Gastrocnemius medialis (tissue), 4 donors: ENCODE data around the gene TMUB2. TPM values are rescaled to one million over a fixed set of nuclear protein-coding genes. Genes with fewer than 3 reads are reported as not detected.
"Not testable (repeated sequence)": the region's sequence is repeated elsewhere in the genome, so short reads cannot be mapped to it uniquely, and the experiment has no call there.

ENCODE experiments used
- ATAC-seq, 2 donors: fragments of 150-250 bp; one replicate each; pipeline ENCODE4 v1.9.1; 2016
- DNase-seq, 2 donors: peaks; one replicate each; pipeline ENCODE4 v3.0.0-alpha.2; 2019
- H3K27ac ChIP-seq, 4 donors: fragments of 200-600 bp; sonication (generic); 1 replicate in 1 of 4; 2 replicates in 3 of 4; pipeline ENCODE4 v1.5.1; 2016 to 2018; ENCODE audit warnings: mild to moderate bottlenecking in 2 of 4, moderate library complexity in 1 of 4
- H3K27me3 ChIP-seq, 3 donors: fragments of 200-600 bp; sonication (generic) in 2 of 3; 1 replicate in 1 of 3; 2 replicates in 2 of 3; pipeline versions ENCODE4 v1.5.1 to v1.6.0; 2016 to 2019; ENCODE audit warnings: mild to moderate bottlenecking in 1 of 3, moderate library complexity in 1 of 3
- H3K36me3 ChIP-seq, 2 donors: fragments of 200-600 bp; sonication (generic) in 1 of 2; one replicate each; pipeline ENCODE4 v1.5.1; 2017 to 2018
- H3K4me1 ChIP-seq, 2 donors: fragments of 200-600 bp; sonication (generic) in 1 of 2; one replicate each; pipeline ENCODE4 v1.5.1; 2016 to 2017; ENCODE audit warnings: mild to moderate bottlenecking in 2 of 2
- H3K4me3 ChIP-seq, 4 donors: fragments of 200-600 bp; sonication (generic) in 3 of 4; 1 replicate in 1 of 4; 2 replicates in 3 of 4; pipeline ENCODE4 v1.5.1; 2016 to 2019; ENCODE audit warnings: mild to moderate bottlenecking in 2 of 4
- H3K9me3 ChIP-seq, 3 donors: fragments of 200-600 bp; sonication (generic) in 2 of 3; 1 replicate in 1 of 3; 2 replicates in 2 of 3; pipeline ENCODE4 v1.5.1; 2016 to 2019
- POLR2A ChIP-seq, 2 donors: fragments of 450-650 bp; IDR thresholded peaks; one replicate each; pipeline ENCODE4 v1.6.1; 2017; ENCODE audit warnings: antibody characterized with exemption in 2 of 2, mild to moderate bottlenecking in 2 of 2, moderate library complexity in 2 of 2
- in situ Hi-C, 4 donors: fragments of 200-750 bp; cut with MboI; loops; one replicate each; pipeline versions ENCODE4 v1.15.0 to v1.8.0; 2017; ENCODE audit warnings: low sequenced_read_pairs in 4 of 4
- intact Hi-C: fragments of 100-400 bp; cut with DNase I; formaldehyde crosslinking; loops from one replicate; pipeline ENCODE4 v1.15.1; 2023; ENCODE audit warnings: low total_unique reads
- total RNA-seq, 4 donors: library from RNA; depleted of rRNA; stranded (reverse); fragments of >200 nt; gene quantifications; one replicate each; pipeline versions ENCODE4 v1.1.0 to v1.2.3, GENCODE V29; 2016
- TF ChIP-seq, protein P1 (sequence below), 5 experiments: fragments of 450-650 bp in 3 of 5; fragments of 200-600 bp in 2 of 5; sonication (generic) in 2 of 5; IDR thresholded peaks in 4 of 5; conservative IDR thresholded peaks in 1 of 5; 1 replicate in 4 of 5; 2 replicates in 1 of 5; pipeline ENCODE4 v1.5.1; 2016 to 2019; ENCODE audit warnings: antibody characterized with exemption in 5 of 5, mild to moderate bottlenecking in 3 of 5, moderate library complexity in 3 of 5

TMUB2 gene
- 10 to 100 TPM; 25.6 to 34.7 (median 27.4) TPM for total RNA-seq

DNA sequence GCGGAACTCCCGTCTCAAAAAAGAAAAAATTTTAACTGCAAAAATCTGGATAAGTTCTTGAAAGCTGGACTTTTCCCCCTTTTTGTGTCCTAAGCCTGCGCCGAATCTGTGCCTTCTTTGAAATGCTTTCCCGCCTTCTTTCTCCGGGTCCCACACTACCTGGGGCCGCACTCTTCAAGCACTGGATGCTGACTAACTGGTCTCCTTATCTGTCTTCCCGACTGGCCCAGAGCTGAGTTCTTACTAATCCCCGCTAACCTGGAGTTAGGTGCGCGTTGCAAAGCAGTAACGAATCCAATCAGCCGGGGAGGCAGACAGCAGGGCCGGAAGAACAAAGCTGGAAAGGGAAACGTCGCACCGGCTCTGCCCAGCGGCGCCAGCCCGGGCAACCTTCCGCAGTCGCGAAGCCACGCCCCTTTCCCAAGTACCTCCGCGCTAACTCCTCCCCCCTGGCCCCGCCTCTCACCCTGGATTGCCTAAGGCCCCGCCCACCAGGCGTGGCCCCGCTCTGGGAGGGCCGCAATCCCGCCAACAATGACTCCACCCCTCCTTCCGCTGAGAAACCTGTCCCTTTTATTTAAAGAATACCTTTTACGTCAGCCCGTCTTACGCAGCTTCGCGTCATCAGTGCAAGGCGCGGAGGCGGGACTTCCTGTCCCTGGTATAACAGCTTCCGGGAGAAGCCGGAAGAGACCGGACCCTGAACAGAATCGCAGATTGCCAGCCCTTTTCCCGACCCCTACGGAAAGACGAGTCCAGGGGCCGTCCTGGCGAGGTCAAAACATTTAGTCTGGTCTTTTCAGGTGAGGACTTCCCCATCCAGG, at the start of gene TMUB2:
Gene TMUB2, plus strand, starts transcription at position 666 of the 824 bp plus-strand sequence. CDS start 737 bp downstream, outside the sequence.
- Histone ChIP-seq H3K27me3 (no peaks in the 10 kb centered on the region), H3K36me3 (peaks cover 0 to 28% of the 10 kb centered on the region in 2 donors), H3K4me3 (peak within 1 kb of the TSS; percentile 88 to 99 (median 90)), H3K4me1 (peaks cover 27 to 40% of the 10 kb centered on the region in 2 donors), H3K9me3 (no peaks in the 10 kb centered on the region), H3K27ac (peak within 1 kb of the TSS; percentile 93 to 99 (median 96))
- intact Hi-C loops: loop anchor here (1.0 to 5.0 kb wide), 4 partner anchors 14 to 139 kb away; partner anchors contain the start of gene G6PC3
- ATAC-seq (peak; percentile 93 to 97), DNase-seq (peak; percentile 98 to 99)
- in situ Hi-C loops: no loop called here
- TF ChIP-seq, protein P1, sequence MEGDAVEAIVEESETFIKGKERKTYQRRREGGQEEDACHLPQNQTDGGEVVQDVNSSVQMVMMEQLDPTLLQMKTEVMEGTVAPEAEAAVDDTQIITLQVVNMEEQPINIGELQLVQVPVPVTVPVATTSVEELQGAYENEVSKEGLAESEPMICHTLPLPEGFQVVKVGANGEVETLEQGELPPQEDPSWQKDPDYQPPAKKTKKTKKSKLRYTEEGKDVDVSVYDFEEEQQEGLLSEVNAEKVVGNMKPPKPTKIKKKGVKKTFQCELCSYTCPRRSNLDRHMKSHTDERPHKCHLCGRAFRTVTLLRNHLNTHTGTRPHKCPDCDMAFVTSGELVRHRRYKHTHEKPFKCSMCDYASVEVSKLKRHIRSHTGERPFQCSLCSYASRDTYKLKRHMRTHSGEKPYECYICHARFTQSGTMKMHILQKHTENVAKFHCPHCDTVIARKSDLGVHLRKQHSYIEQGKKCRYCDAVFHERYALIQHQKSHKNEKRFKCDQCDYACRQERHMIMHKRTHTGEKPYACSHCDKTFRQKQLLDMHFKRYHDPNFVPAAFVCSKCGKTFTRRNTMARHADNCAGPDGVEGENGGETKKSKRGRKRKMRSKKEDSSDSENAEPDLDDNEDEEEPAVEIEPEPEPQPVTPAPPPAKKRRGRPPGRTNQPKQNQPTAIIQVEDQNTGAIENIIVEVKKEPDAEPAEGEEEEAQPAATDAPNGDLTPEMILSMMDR (IDR thresholded peaks at IDR 0.05 in 4 of 5, conservative IDR thresholded peaks at IDR 0.05 in 1 of 5): no peak
- TF ChIP-seq POLR2A (IDR thresholded peaks at IDR 0.05): peak; percentile 74 to 77

DNA sequence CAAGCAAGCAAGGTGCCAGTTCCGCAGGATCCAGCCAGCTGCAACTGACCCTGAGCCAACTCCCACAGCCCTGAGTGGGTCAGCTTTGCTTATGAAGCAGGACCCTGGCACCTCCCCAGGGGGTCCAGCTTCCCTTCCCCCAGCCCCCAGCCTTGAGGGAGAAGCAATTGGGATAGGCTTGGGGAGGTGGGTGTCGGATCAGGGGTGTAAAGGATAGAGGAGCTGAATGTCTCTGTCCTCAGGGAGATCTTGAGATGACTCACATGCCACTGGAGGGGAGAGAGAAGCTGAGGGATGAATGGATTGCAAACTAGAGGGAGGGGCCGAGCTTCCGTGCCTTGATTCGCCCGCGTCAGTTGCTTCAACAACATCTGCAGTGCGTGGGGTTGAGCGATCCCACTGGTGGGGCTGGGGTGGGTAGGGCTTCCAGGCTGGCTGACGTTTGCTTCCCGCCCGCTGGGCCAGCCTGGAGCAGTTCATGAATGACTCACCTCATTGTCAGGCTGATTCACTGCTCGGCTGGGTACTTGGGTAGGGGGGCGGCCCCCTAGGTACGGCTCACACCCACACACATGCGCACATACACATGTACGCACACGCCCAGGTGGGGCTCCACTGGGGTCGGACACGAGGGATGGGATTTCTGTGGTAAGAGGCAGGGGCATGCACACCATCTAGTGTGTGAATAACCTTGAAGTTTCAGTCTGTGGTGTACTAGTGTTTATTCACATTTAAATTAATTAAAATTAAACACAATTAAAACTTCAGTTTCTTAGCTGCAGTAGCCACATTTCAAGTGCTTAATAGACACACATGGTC, 48.7 kb upstream of the TMUB2 start:
- Histone ChIP-seq H3K9me3 (no peaks in the 10 kb centered on the region), H3K36me3 (no peaks in the 10 kb centered on the region), H3K4me1 (peaks cover 3 to 8% of the 10 kb centered on the region in 2 donors), H3K27me3 (no peaks in the 10 kb centered on the region), H3K27ac (no peak overlapping the region), H3K4me3 (no peak overlapping the region)
- TF ChIP-seq, protein P1 (IDR thresholded peaks at IDR 0.05 in 4 of 5, conservative IDR thresholded peaks at IDR 0.05 in 1 of 5): no peak
- peak in 1 of 2 donors; percentile 18 for TF ChIP-seq POLR2A (IDR thresholded peaks at IDR 0.05)
- intact Hi-C loops (no loop called here), in situ Hi-C loops (no loop called here)
- DNase-seq (peak; percentile 49 to 74), ATAC-seq (peak; percentile 45 to 58)

DNA sequence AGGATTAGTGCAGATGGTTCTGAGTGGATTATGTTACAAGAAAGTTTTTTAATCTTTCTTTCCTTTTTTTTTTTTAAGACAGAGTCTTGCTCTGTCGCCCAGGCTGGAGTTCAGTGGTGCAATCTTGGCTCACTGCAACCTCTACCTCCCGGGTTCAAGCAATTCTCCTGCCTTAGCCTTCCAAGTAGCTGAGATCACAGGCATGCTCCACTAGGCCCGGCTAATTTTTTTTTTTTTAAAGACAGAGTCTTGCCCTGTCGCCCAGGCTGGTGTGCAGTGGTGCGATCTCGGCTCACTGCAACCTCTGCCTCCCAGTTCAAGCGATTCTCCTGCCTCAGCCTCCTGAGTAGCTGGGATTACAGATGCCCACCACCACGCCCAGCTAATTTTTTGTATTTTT, 42.9 kb upstream of the TMUB2 start:
- not testable (repeated sequence) for DNase-seq, ATAC-seq, H3K9me3 ChIP-seq, H3K36me3 ChIP-seq, H3K27me3 ChIP-seq, H3K27ac ChIP-seq, H3K4me3 ChIP-seq
- H3K4me1 ChIP-seq: peaks cover 30 to 40% of the 10 kb centered on the region in 2 donors
- in situ Hi-C loops: loop anchor here in 1 of 4 donors (10.0 kb wide), 1 partner anchor 181 kb away; the partner anchor contains the start of gene SLC25A39
- intact Hi-C loops: loop anchor here (2.0 kb wide), 1 partner anchor 179 kb away; no protein-coding TSS in a partner anchor

DNA sequence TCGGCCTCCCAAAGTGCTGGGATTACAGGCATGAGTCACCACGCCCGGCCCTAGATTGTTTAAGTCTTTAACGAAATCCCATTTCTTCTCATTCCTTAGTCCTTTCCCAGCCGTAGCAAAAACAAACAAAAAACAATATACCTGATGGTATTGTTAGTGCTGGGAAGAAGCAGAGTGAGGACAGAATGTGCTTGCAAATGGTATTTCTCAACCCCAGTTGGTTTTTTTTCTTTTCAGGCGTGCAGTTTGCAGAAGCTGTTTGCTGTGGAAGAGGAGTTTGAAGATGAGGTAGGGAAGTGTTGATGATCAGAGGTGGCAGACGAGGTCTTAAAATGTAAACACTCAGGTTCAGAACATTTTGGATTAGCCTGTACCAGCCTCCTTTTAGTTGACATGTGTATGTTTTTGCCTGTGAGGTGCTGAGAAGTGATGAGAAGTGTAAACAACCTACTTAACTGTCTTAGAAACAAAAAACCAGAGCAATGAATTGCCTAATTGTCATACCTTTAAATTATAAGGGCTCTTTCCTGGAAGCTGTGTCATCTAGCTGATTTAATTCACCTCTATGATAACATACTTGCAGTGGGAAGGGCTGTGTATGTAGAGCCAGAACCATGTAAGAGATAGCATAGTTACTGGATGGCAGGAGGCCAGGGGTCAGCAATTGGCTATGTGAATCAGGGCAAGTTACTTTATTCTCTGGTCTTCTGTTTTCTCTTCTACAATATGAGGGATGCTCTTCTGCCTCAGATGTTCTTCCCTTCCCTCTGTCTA, 41.6 kb upstream of the TMUB2 start:
- no peaks in the 10 kb centered on the region for H3K9me3 ChIP-seq
- no peak overlapping the region for H3K4me3 ChIP-seq
- in situ Hi-C loops: loop anchor here in 1 of 4 donors (10.0 kb wide), 1 partner anchor 180 kb away; the partner anchor contains the start of gene SLC25A39
- H3K27me3 ChIP-seq: no peaks in the 10 kb centered on the region
- TF ChIP-seq POLR2A (IDR thresholded peaks at IDR 0.05): no peak
- TF ChIP-seq, protein P1 (IDR thresholded peaks at IDR 0.05 in 4 of 5, conservative IDR thresholded peaks at IDR 0.05 in 1 of 5): no peak
- ATAC-seq (peak; percentile 40 to 48), DNase-seq (no peak)
- peak overlapping the region; percentile 54 to 79 (median 74) for H3K27ac ChIP-seq
- H3K36me3 ChIP-seq: no peaks in the 10 kb centered on the region
- H3K4me1 ChIP-seq: peaks cover 30 to 40% of the 10 kb centered on the region in 2 donors
- intact Hi-C loops: no loop called here
